ENCODE data around the gene INPP5D.
"Not testable (repeated sequence)": the region's sequence is repeated elsewhere in the genome, so short reads cannot be mapped to it uniquely, and the experiment has no call there.

INPP5D gene

GRCh38 chr2:233092432-233093165 lies 32.5 kb downstream of the INPP5D start:
- Mint-ChIP-seq H3K9me3 (no peaks in the 10 kb centered on the region), H3K36me3 (ENCODE audit: low read depth) (no peaks in the 10 kb centered on the region), H3K4me3 (no peak overlapping the region), H3K4me1 (no peaks in the 10 kb centered on the region), H3K27ac (no peak overlapping the region), H3K27me3 (ENCODE audit: low read depth) (peaks cover 14% of the 10 kb centered on the region)
- TF ChIP-seq CTCF (IDR thresholded peaks at IDR 0.05; ENCODE audit: unreplicated experiment in 3 of 3) = no peak

- no peaks in the 10 kb centered on the region for H3K4me1 Mint-ChIP-seq
- H3K27me3 Mint-ChIP-seq (ENCODE audit: low read depth) = peaks cover 14% of the 10 kb centered on the region
- no peaks in the 10 kb centered on the region for H3K9me3 Mint-ChIP-seq
- TF ChIP-seq CTCF (IDR thresholded peaks at IDR 0.05; ENCODE audit: unreplicated experiment in 3 of 3) = no peak
- no peak overlapping the region for H3K27ac Mint-ChIP-seq
- H3K4me3 Mint-ChIP-seq = no peak overlapping the region
- no peaks in the 10 kb centered on the region for H3K36me3 Mint-ChIP-seq (ENCODE audit: low read depth)
These were observed 33.0 kb downstream of the INPP5D start for GRCh38 chr2:233093166-233093448.

- no peaks in the 10 kb centered on the region for H3K36me3 Mint-ChIP-seq (ENCODE audit: low read depth)
- no peak overlapping the region for H3K27ac Mint-ChIP-seq
- no peaks in the 10 kb centered on the region for H3K9me3 Mint-ChIP-seq
- peaks cover 13% of the 10 kb centered on the region for H3K27me3 Mint-ChIP-seq (ENCODE audit: low read depth)
- H3K4me1 Mint-ChIP-seq = no peaks in the 10 kb centered on the region
- H3K4me3 Mint-ChIP-seq = no peak overlapping the region
- no peak for TF ChIP-seq CTCF (IDR thresholded peaks at IDR 0.05; ENCODE audit: unreplicated experiment in 3 of 3)
These were observed 33.6 kb downstream of the INPP5D start for GRCh38 chr2:233093721-233094120.

- peaks cover 7% of the 10 kb centered on the region for H3K27me3 Mint-ChIP-seq (ENCODE audit: low read depth)
- H3K36me3 Mint-ChIP-seq (ENCODE audit: low read depth) = no peaks in the 10 kb centered on the region
- no peaks in the 10 kb centered on the region for H3K4me1 Mint-ChIP-seq
- H3K27ac Mint-ChIP-seq = no peak overlapping the region
- no peak overlapping the region for H3K4me3 Mint-ChIP-seq
- H3K9me3 Mint-ChIP-seq = no peaks in the 10 kb centered on the region
- no peak for TF ChIP-seq CTCF (IDR thresholded peaks at IDR 0.05; ENCODE audit: unreplicated experiment in 3 of 3)
These were observed 34.5 kb downstream of the INPP5D start for GRCh38 chr2:233094614-233095013.

- Mint-ChIP-seq H3K4me1 (no peaks in the 10 kb centered on the region), H3K27me3 (ENCODE audit: low read depth) (peaks cover 7% of the 10 kb centered on the region), H3K27ac (no peak overlapping the region), H3K36me3 (ENCODE audit: low read depth) (no peaks in the 10 kb centered on the region), H3K4me3 (no peak overlapping the region), H3K9me3 (no peaks in the 10 kb centered on the region)
- TF ChIP-seq CTCF (IDR thresholded peaks at IDR 0.05; ENCODE audit: unreplicated experiment in 3 of 3) = no peak
These were observed 35.9 kb downstream of the INPP5D start for GRCh38 chr2:233096006-233096405.

GRCh38 chr2:233098618-233099017 lies 38.5 kb downstream of the INPP5D start:
- H3K9me3 Mint-ChIP-seq = no peaks in the 10 kb centered on the region
- peak in 2 of 3 experiments; percentile 14 to 16 for TF ChIP-seq CTCF (IDR thresholded peaks at IDR 0.05; ENCODE audit: unreplicated experiment in 3 of 3)
- no peaks in the 10 kb centered on the region for H3K36me3 Mint-ChIP-seq (ENCODE audit: low read depth)
- H3K27me3 Mint-ChIP-seq (ENCODE audit: low read depth) = peaks cover 9% of the 10 kb centered on the region
- no peak overlapping the region for H3K27ac Mint-ChIP-seq
- no peak overlapping the region for H3K4me3 Mint-ChIP-seq
- no peaks in the 10 kb centered on the region for H3K4me1 Mint-ChIP-seq

- H3K4me1 Mint-ChIP-seq; H3K9me3 Mint-ChIP-seq; H3K27me3 Mint-ChIP-seq (ENCODE audit: low read depth); H3K27ac Mint-ChIP-seq; H3K4me3 Mint-ChIP-seq; H3K36me3 Mint-ChIP-seq (ENCODE audit: low read depth): not testable (repeated sequence)
These were observed 39.7 kb downstream of the INPP5D start for GRCh38 chr2:233099820-233100191.
